ENCODE results near the gene HLA-C. TPM values are rescaled to one million over a fixed set of nuclear protein-coding genes. Genes with fewer than 3 reads are reported as not detected.
"Not testable (repeated sequence)": the region's sequence is repeated elsewhere in the genome, so short reads cannot be mapped to it uniquely, and the experiment has no call there.

The HLA-C gene
- total RNA-seq, 1 experiment from 2014 or later = 52.0 TPM

- in situ Hi-C loops (cut with HindIII; ENCODE audit: low sequenced_read_pairs) = no loop called here
- no peak for DNase-seq (ENCODE audit: low spot score)
Measured at GRCh38 chr6:31272836-31273626, 1.1 kb upstream of the HLA-C start.

- in situ Hi-C loops (cut with HindIII; ENCODE audit: low sequenced_read_pairs) = no loop called here
- DNase-seq (ENCODE audit: low spot score) = peak; percentile 4
Measured at GRCh38 chr6:31272436-31272835, 544 bp upstream of the HLA-C start.

GRCh38 chr6:31270788-31271640 is 878 bp downstream of the HLA-C start:
- in situ Hi-C loops (cut with HindIII; ENCODE audit: low sequenced_read_pairs) = no loop called here
- DNase-seq (ENCODE audit: low spot score) = peak; percentile 14

GRCh38 chr6:31268836-31269235 is 3.1 kb downstream of the HLA-C start:
- in situ Hi-C loops (cut with HindIII; ENCODE audit: low sequenced_read_pairs) = no loop called here
- DNase-seq (ENCODE audit: low spot score) = no peak

- DNase-seq (ENCODE audit: low spot score) = no peak
- in situ Hi-C loops (cut with HindIII; ENCODE audit: low sequenced_read_pairs) = no loop called here
Measured at GRCh38 chr6:31268369-31268765, 3.5 kb downstream of the HLA-C start.

GRCh38 chr6:31267651-31268368 is 4.1 kb downstream of the HLA-C start:
- DNase-seq (ENCODE audit: low spot score) = no peak

GRCh38 chr6:31266567-31267360 is 5.1 kb downstream of the HLA-C start:
- no peak for DNase-seq (ENCODE audit: low spot score)
- in situ Hi-C loops (cut with HindIII; ENCODE audit: low sequenced_read_pairs) = no loop called here

More at GRCh38 chr6:31267651-31268368, 4.1 kb downstream of the HLA-C start:
- in situ Hi-C loops (cut with HindIII; ENCODE audit: low sequenced_read_pairs) = no loop called here

GRCh38 chr6:31265926-31266325 is 6.0 kb downstream of the HLA-C start:
- DNase-seq (ENCODE audit: low spot score) = no peak
- in situ Hi-C loops (cut with HindIII; ENCODE audit: low sequenced_read_pairs) = no loop called here

GRCh38 chr6:31263346-31263933 is 8.5 kb downstream of the HLA-C start:
- in situ Hi-C loops (cut with HindIII; ENCODE audit: low sequenced_read_pairs); DNase-seq (ENCODE audit: low spot score): not testable (repeated sequence)

GRCh38 chr6:31259995-31260394 is 11.9 kb downstream of the HLA-C start:
- DNase-seq (ENCODE audit: low spot score); in situ Hi-C loops (cut with HindIII; ENCODE audit: low sequenced_read_pairs): not testable (repeated sequence)

GRCh38 chr6:31252625-31253024 is 19.3 kb downstream of the HLA-C start:
- no peak for DNase-seq (ENCODE audit: low spot score)
- in situ Hi-C loops (cut with HindIII; ENCODE audit: low sequenced_read_pairs) = no loop called here

GRCh38 chr6:31251261-31251660 is 20.6 kb downstream of the HLA-C start:
- in situ Hi-C loops (cut with HindIII; ENCODE audit: low sequenced_read_pairs) = no loop called here
- DNase-seq (ENCODE audit: low spot score) = no peak

GRCh38 chr6:31249184-31249583 is 22.7 kb downstream of the HLA-C start:
- DNase-seq (ENCODE audit: low spot score) = no peak
- in situ Hi-C loops (cut with HindIII; ENCODE audit: low sequenced_read_pairs) = no loop called here

GRCh38 chr6:31247813-31248212 is 24.1 kb downstream of the HLA-C start:
- in situ Hi-C loops (cut with HindIII; ENCODE audit: low sequenced_read_pairs) = no loop called here
- no peak for DNase-seq (ENCODE audit: low spot score)

GRCh38 chr6:31246051-31246521 is 25.8 kb downstream of the HLA-C start:
- in situ Hi-C loops (cut with HindIII; ENCODE audit: low sequenced_read_pairs) = no loop called here
- no peak for DNase-seq (ENCODE audit: low spot score)

- in situ Hi-C loops (cut with HindIII; ENCODE audit: low sequenced_read_pairs) = no loop called here
- DNase-seq (ENCODE audit: low spot score) = no peak
Measured at GRCh38 chr6:31243508-31243907, 28.4 kb downstream of the HLA-C start.

GRCh38 chr6:31239854-31240253 is 32.0 kb downstream of the HLA-C start:
- in situ Hi-C loops (cut with HindIII; ENCODE audit: low sequenced_read_pairs) = loop anchor here (10.0 kb wide), 1 partner anchor 95 kb away; no protein-coding TSS in a partner anchor
- no peak for DNase-seq (ENCODE audit: low spot score)

GRCh38 chr6:31234101-31234500 is 37.8 kb downstream of the HLA-C start:
- not testable (repeated sequence) for DNase-seq (ENCODE audit: low spot score)
- in situ Hi-C loops (cut with HindIII; ENCODE audit: low sequenced_read_pairs) = loop anchor here (10.0 kb wide), 1 partner anchor 101 kb away; no protein-coding TSS in a partner anchor

Measured in G401 (cell line).